Measurements from ENCODE around the gene KCNIP3. TPM values are rescaled to one million over a fixed set of nuclear protein-coding genes. Genes with fewer than 3 reads are reported as not detected.

The KCNIP3 gene
- total and polyA plus RNA-seq, 9 of the 15 experiments (the other 6 are each of a cell fraction or from before 2014, with no cell fraction given), result 0.04 TPM; not detected in 8

DNA sequence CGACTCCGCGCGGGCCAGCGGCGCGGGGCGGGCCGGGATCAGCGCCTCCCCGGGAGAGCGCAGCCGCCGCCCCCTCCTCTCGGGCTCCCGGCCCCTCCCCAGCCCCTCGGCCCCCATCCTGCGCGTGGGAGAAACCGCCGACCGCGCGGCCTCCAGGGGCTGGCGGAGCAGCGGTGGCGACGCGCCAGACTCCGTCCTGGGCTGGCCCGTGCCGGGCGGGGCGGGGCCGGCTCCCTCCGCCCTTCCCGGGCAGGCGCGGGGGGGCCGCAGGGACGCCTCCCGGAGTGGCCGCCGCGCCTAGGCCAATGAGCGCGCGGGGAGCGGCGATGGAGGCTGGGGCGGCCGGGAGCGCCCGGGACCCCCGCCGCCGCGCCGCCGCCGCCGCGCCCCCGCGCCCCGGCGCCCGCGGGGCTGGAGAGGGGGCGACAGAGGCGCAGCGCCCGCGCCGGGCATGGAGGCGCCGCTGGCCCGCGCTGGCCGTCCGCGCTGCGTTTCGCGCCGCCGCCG is 49.1 kb downstream of the KCNIP3 start (continued):
- TF ChIP-seq, protein P1, sequence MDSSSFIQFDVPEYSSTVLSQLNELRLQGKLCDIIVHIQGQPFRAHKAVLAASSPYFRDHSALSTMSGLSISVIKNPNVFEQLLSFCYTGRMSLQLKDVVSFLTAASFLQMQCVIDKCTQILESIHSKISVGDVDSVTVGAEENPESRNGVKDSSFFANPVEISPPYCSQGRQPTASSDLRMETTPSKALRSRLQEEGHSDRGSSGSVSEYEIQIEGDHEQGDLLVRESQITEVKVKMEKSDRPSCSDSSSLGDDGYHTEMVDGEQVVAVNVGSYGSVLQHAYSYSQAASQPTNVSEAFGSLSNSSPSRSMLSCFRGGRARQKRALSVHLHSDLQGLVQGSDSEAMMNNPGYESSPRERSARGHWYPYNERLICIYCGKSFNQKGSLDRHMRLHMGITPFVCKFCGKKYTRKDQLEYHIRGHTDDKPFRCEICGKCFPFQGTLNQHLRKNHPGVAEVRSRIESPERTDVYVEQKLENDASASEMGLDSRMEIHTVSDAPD (CRISPR knock-in tag; IDR thresholded peaks at IDR 0.05), result no peak
- peak; percentile 64 for TF ChIP-seq BHLHE40 (IDR thresholded peaks at IDR 0.05; ENCODE audit: low read length)
- no peak for TF ChIP-seq CC2D1A (IDR thresholded peaks at IDR 0.05)
- peak; percentile 34 for TF ChIP-seq POLR2G (IDR thresholded peaks at IDR 0.05; ENCODE audit: low read depth, low read length)
- no peak for TF ChIP-seq ARHGAP35 (IDR thresholded peaks at IDR 0.05; ENCODE audit: partially characterized antibody)
- TF ChIP-seq CXXC5 (CRISPR knock-in tag; IDR thresholded peaks at IDR 0.05), result peak; percentile 41
- peak; percentile 1; the same call in 1 of the 2 replicates for TF ChIP-seq KDM2B (CRISPR knock-in tag; IDR thresholded peaks at IDR 0.05)
- TF ChIP-seq NR1H2 (CRISPR knock-in tag; IDR thresholded peaks at IDR 0.05), result no peak
- peak; percentile 48; the same call in 1 of the 2 replicates for TF ChIP-seq ZBTB7A (IDR thresholded peaks at IDR 0.05; ENCODE audit: borderline replicate concordance, control insufficient read depth, low read depth, low read length)
- TF ChIP-seq, protein P2, sequence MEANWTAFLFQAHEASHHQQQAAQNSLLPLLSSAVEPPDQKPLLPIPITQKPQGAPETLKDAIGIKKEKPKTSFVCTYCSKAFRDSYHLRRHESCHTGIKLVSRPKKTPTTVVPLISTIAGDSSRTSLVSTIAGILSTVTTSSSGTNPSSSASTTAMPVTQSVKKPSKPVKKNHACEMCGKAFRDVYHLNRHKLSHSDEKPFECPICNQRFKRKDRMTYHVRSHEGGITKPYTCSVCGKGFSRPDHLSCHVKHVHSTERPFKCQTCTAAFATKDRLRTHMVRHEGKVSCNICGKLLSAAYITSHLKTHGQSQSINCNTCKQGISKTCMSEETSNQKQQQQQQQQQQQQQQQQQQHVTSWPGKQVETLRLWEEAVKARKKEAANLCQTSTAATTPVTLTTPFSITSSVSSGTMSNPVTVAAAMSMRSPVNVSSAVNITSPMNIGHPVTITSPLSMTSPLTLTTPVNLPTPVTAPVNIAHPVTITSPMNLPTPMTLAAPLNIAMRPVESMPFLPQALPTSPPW (CRISPR knock-in tag; IDR thresholded peaks at IDR 0.05), result peak; percentile 90
- TF ChIP-seq, protein P3, sequence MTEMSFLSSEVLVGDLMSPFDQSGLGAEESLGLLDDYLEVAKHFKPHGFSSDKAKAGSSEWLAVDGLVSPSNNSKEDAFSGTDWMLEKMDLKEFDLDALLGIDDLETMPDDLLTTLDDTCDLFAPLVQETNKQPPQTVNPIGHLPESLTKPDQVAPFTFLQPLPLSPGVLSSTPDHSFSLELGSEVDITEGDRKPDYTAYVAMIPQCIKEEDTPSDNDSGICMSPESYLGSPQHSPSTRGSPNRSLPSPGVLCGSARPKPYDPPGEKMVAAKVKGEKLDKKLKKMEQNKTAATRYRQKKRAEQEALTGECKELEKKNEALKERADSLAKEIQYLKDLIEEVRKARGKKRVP (CRISPR knock-in tag; IDR thresholded peaks at IDR 0.05), result no peak

Data from K562 (cell line).